ENCODE data around the gene UVRAG. TPM values are rescaled to one million over a fixed set of nuclear protein-coding genes. Genes with fewer than 3 reads are reported as not detected.

Gene UVRAG
- total RNA-seq, 1 donor from 2014 or later: 14.1 TPM

- Histone ChIP-seq H3K27me3 (ENCODE audit: control insufficient read depth in 3 of 3, insufficient read depth in 3 of 3, low read length in 3 of 3) (peaks cover 0 to 3% (median 0%) of the 10 kb centered on the region in 3 donors), H3K4me1 (ENCODE audit: control insufficient read depth in 3 of 3, insufficient read depth in 3 of 3, low read length in 3 of 3) (peaks cover 7 to 14% (median 12%) of the 10 kb centered on the region in 3 donors), H3K9me3 (ENCODE audit: control insufficient read depth in 3 of 3, low read length in 3 of 3) (no peaks in the 10 kb centered on the region), H3K36me3 (ENCODE audit: control insufficient read depth in 3 of 3, insufficient read depth in 3 of 3, low read length in 3 of 3) (no peaks in the 10 kb centered on the region), H3K27ac (ENCODE audit: low read depth, low read length) (no peak overlapping the region), H3K9ac (ENCODE audit: low read depth in 1 of 3, low read length in 3 of 3) (no peak overlapping the region), H3K4me3 (ENCODE audit: low read length in 3 of 3) (no peak overlapping the region)
Observed at GRCh38 chr11:76166314-76166713, 351.3 kb downstream of the UVRAG start.

DNA sequence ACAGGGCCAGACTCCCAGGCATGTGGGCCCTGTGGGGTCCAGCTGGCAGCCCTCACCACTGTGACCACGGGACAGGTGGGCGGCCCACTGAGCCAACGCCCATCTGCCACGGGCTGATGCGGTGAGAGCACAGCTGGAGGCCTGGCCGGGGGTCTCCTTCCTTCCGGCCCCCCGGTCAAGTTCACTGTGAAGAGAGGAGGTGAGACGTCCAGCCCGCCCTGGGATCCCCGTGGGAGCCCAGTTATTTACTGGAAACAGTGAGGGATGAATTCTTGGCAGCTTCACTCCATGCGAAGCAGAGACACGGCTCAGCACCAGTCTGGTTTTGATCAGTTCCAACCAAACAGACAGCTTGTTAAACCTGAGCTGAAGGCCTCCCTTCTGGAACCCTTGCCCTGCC lies 352.6 kb downstream of the UVRAG start:
- Histone ChIP-seq H3K9me3 (ENCODE audit: control insufficient read depth in 3 of 3, low read length in 3 of 3) (no peaks in the 10 kb centered on the region), H3K36me3 (ENCODE audit: control insufficient read depth in 3 of 3, insufficient read depth in 3 of 3, low read length in 3 of 3) (no peaks in the 10 kb centered on the region), H3K27ac (ENCODE audit: low read depth, low read length) (no peak overlapping the region), H3K4me3 (ENCODE audit: low read length in 3 of 3) (no peak overlapping the region), H3K27me3 (ENCODE audit: control insufficient read depth in 3 of 3, insufficient read depth in 3 of 3, low read length in 3 of 3) (peaks cover 0 to 3% (median 0%) of the 10 kb centered on the region in 3 donors), H3K4me1 (ENCODE audit: control insufficient read depth in 3 of 3, insufficient read depth in 3 of 3, low read length in 3 of 3) (peaks cover 0 to 2% (median under 1%) of the 10 kb centered on the region in 3 donors), H3K9ac (ENCODE audit: low read depth in 1 of 3, low read length in 3 of 3) (no peak overlapping the region)

GRCh38 chr11:76169473-76169896 lies 354.5 kb downstream of the UVRAG start:
- no peaks in the 10 kb centered on the region for H3K27me3 ChIP-seq (ENCODE audit: control insufficient read depth in 3 of 3, insufficient read depth in 3 of 3, low read length in 3 of 3)
- no peaks in the 10 kb centered on the region for H3K4me1 ChIP-seq (ENCODE audit: control insufficient read depth in 3 of 3, insufficient read depth in 3 of 3, low read length in 3 of 3)
- no peak overlapping the region for H3K9ac ChIP-seq (ENCODE audit: low read depth in 1 of 3, low read length in 3 of 3)
- H3K27ac ChIP-seq (ENCODE audit: low read depth, low read length): no peak overlapping the region
- H3K9me3 ChIP-seq (ENCODE audit: control insufficient read depth in 3 of 3, low read length in 3 of 3): no peaks in the 10 kb centered on the region
- H3K4me3 ChIP-seq (ENCODE audit: low read length in 3 of 3): no peak overlapping the region
- no peaks in the 10 kb centered on the region for H3K36me3 ChIP-seq (ENCODE audit: control insufficient read depth in 3 of 3, insufficient read depth in 3 of 3, low read length in 3 of 3)

DNA sequence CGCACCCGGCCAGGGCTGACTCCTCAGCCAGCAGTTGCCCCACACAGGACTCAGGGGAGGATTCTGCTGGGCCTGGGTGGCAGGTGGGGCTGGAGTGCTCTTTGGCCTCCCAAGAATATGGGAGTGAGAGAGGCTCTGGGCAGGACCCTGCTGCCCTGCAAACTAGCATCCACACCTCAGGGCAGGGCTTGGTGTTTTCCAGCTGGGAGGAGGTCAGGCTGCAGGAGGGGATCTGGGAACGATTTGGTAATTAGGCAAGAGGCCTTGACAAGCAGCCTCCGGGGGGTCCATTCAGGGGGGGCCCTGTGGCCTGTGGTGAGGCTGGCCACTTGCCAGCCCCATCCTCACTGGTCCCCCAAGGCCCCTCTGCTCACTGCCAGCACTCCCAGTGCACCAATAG lies 355.5 kb downstream of the UVRAG start:
- no peaks in the 10 kb centered on the region for H3K4me1 ChIP-seq (ENCODE audit: control insufficient read depth in 3 of 3, insufficient read depth in 3 of 3, low read length in 3 of 3)
- no peaks in the 10 kb centered on the region for H3K9me3 ChIP-seq (ENCODE audit: control insufficient read depth in 3 of 3, low read length in 3 of 3)
- H3K9ac ChIP-seq (ENCODE audit: low read depth in 1 of 3, low read length in 3 of 3): no peak overlapping the region
- no peaks in the 10 kb centered on the region for H3K36me3 ChIP-seq (ENCODE audit: control insufficient read depth in 3 of 3, insufficient read depth in 3 of 3, low read length in 3 of 3)
- no peak overlapping the region for H3K27ac ChIP-seq (ENCODE audit: low read depth, low read length)
- H3K27me3 ChIP-seq (ENCODE audit: control insufficient read depth in 3 of 3, insufficient read depth in 3 of 3, low read length in 3 of 3): no peaks in the 10 kb centered on the region
- H3K4me3 ChIP-seq (ENCODE audit: low read length in 3 of 3): no peak overlapping the region

- Histone ChIP-seq H3K9me3 (ENCODE audit: control insufficient read depth in 3 of 3, low read length in 3 of 3) (no peaks in the 10 kb centered on the region), H3K4me1 (ENCODE audit: control insufficient read depth in 3 of 3, insufficient read depth in 3 of 3, low read length in 3 of 3) (no peaks in the 10 kb centered on the region), H3K36me3 (ENCODE audit: control insufficient read depth in 3 of 3, insufficient read depth in 3 of 3, low read length in 3 of 3) (no peaks in the 10 kb centered on the region), H3K9ac (ENCODE audit: low read depth in 1 of 3, low read length in 3 of 3) (no peak overlapping the region), H3K27ac (ENCODE audit: low read depth, low read length) (no peak overlapping the region), H3K4me3 (ENCODE audit: low read length in 3 of 3) (no peak overlapping the region), H3K27me3 (ENCODE audit: control insufficient read depth in 3 of 3, insufficient read depth in 3 of 3, low read length in 3 of 3) (no peaks in the 10 kb centered on the region)
Observed at GRCh38 chr11:76172583-76172982, 357.6 kb downstream of the UVRAG start.

GRCh38 chr11:76173663-76174062 lies 358.7 kb downstream of the UVRAG start:
- Histone ChIP-seq H3K36me3 (ENCODE audit: control insufficient read depth in 3 of 3, insufficient read depth in 3 of 3, low read length in 3 of 3) (no peaks in the 10 kb centered on the region), H3K9me3 (ENCODE audit: control insufficient read depth in 3 of 3, low read length in 3 of 3) (no peaks in the 10 kb centered on the region), H3K27ac (ENCODE audit: low read depth, low read length) (no peak overlapping the region), H3K4me3 (ENCODE audit: low read length in 3 of 3) (no peak overlapping the region), H3K4me1 (ENCODE audit: control insufficient read depth in 3 of 3, insufficient read depth in 3 of 3, low read length in 3 of 3) (no peaks in the 10 kb centered on the region), H3K27me3 (ENCODE audit: control insufficient read depth in 3 of 3, insufficient read depth in 3 of 3, low read length in 3 of 3) (no peaks in the 10 kb centered on the region), H3K9ac (ENCODE audit: low read depth in 1 of 3, low read length in 3 of 3) (no peak overlapping the region)

DNA sequence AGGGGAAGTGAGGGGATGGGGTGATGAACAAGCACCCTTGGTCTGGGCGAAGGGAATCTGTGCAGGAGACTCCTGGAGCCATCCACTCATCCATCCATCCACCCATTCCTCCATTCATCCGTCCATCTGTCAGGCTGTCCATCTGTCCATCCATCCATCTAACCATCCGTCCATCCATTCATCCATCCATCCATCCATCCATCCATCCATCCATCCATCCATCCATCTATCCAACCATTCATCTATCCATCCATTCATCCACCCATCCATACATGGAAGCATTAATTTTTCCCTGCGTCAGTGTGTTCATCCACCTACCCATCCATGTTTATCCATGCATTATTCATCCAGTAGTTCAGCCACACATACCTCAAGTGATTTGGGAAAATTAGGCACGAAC lies 359.3 kb downstream of the UVRAG start:
- H3K36me3 ChIP-seq (ENCODE audit: control insufficient read depth in 3 of 3, insufficient read depth in 3 of 3, low read length in 3 of 3): no peaks in the 10 kb centered on the region
- H3K9me3 ChIP-seq (ENCODE audit: control insufficient read depth in 3 of 3, low read length in 3 of 3): no peaks in the 10 kb centered on the region
- no peaks in the 10 kb centered on the region for H3K27me3 ChIP-seq (ENCODE audit: control insufficient read depth in 3 of 3, insufficient read depth in 3 of 3, low read length in 3 of 3)
- no peak overlapping the region for H3K4me3 ChIP-seq (ENCODE audit: low read length in 3 of 3)
- no peak overlapping the region for H3K27ac ChIP-seq (ENCODE audit: low read depth, low read length)
- H3K9ac ChIP-seq (ENCODE audit: low read depth in 1 of 3, low read length in 3 of 3): no peak overlapping the region
- H3K4me1 ChIP-seq (ENCODE audit: control insufficient read depth in 3 of 3, insufficient read depth in 3 of 3, low read length in 3 of 3): no peaks in the 10 kb centered on the region

- Histone ChIP-seq H3K4me1 (ENCODE audit: control insufficient read depth in 3 of 3, insufficient read depth in 3 of 3, low read length in 3 of 3) (no peaks in the 10 kb centered on the region), H3K9ac (ENCODE audit: low read depth in 1 of 3, low read length in 3 of 3) (no peak overlapping the region), H3K27ac (ENCODE audit: low read depth, low read length) (no peak overlapping the region), H3K27me3 (ENCODE audit: control insufficient read depth in 3 of 3, insufficient read depth in 3 of 3, low read length in 3 of 3) (no peaks in the 10 kb centered on the region), H3K36me3 (ENCODE audit: control insufficient read depth in 3 of 3, insufficient read depth in 3 of 3, low read length in 3 of 3) (no peaks in the 10 kb centered on the region), H3K9me3 (ENCODE audit: control insufficient read depth in 3 of 3, low read length in 3 of 3) (no peaks in the 10 kb centered on the region), H3K4me3 (ENCODE audit: low read length in 3 of 3) (no peak overlapping the region)
Observed at GRCh38 chr11:76175783-76176182, 360.8 kb downstream of the UVRAG start.

- H3K4me3 ChIP-seq (ENCODE audit: low read length in 3 of 3): no peak overlapping the region
- H3K27ac ChIP-seq (ENCODE audit: low read depth, low read length): no peak overlapping the region
- no peaks in the 10 kb centered on the region for H3K27me3 ChIP-seq (ENCODE audit: control insufficient read depth in 3 of 3, insufficient read depth in 3 of 3, low read length in 3 of 3)
- H3K36me3 ChIP-seq (ENCODE audit: control insufficient read depth in 3 of 3, insufficient read depth in 3 of 3, low read length in 3 of 3): no peaks in the 10 kb centered on the region
- H3K4me1 ChIP-seq (ENCODE audit: control insufficient read depth in 3 of 3, insufficient read depth in 3 of 3, low read length in 3 of 3): no peaks in the 10 kb centered on the region
- no peak overlapping the region for H3K9ac ChIP-seq (ENCODE audit: low read depth in 1 of 3, low read length in 3 of 3)
- H3K9me3 ChIP-seq (ENCODE audit: control insufficient read depth in 3 of 3, low read length in 3 of 3): no peaks in the 10 kb centered on the region
Observed at GRCh38 chr11:76176463-76176862, 361.5 kb downstream of the UVRAG start.

GRCh38 chr11:76177250-76177686 lies 362.3 kb downstream of the UVRAG start:
- Histone ChIP-seq H3K27ac (ENCODE audit: low read depth, low read length) (no peak overlapping the region), H3K9me3 (ENCODE audit: control insufficient read depth in 3 of 3, low read length in 3 of 3) (no peaks in the 10 kb centered on the region), H3K27me3 (ENCODE audit: control insufficient read depth in 3 of 3, insufficient read depth in 3 of 3, low read length in 3 of 3) (no peaks in the 10 kb centered on the region), H3K4me1 (ENCODE audit: control insufficient read depth in 3 of 3, insufficient read depth in 3 of 3, low read length in 3 of 3) (no peaks in the 10 kb centered on the region), H3K9ac (ENCODE audit: low read depth in 1 of 3, low read length in 3 of 3) (no peak overlapping the region), H3K4me3 (ENCODE audit: low read length in 3 of 3) (no peak overlapping the region), H3K36me3 (ENCODE audit: control insufficient read depth in 3 of 3, insufficient read depth in 3 of 3, low read length in 3 of 3) (no peaks in the 10 kb centered on the region)

DNA sequence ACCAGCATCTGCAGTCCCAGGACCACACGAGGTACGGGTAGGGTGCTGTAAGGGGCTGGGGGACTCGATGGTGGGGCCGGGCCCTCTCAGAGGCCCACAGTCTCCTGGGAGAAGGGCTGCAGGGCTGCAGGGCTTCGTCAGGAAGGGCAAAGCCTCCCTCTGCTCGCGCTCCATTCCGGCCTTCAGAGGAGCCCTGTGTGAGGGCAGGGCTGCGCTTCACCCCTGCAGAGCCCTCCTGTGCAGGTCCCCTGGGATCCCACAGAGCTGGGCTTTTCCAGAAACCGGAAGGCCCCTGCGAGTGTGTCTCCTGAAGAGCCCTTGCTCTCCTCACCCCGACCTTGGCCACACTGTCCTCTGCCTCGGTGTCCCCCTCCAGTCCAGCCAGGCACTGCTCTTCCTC lies 364.1 kb downstream of the UVRAG start:
- Histone ChIP-seq H3K9me3 (ENCODE audit: control insufficient read depth in 3 of 3, low read length in 3 of 3) (no peaks in the 10 kb centered on the region), H3K27me3 (ENCODE audit: control insufficient read depth in 3 of 3, insufficient read depth in 3 of 3, low read length in 3 of 3) (no peaks in the 10 kb centered on the region), H3K36me3 (ENCODE audit: control insufficient read depth in 3 of 3, insufficient read depth in 3 of 3, low read length in 3 of 3) (no peaks in the 10 kb centered on the region), H3K9ac (ENCODE audit: low read depth in 1 of 3, low read length in 3 of 3) (no peak overlapping the region), H3K4me1 (ENCODE audit: control insufficient read depth in 3 of 3, insufficient read depth in 3 of 3, low read length in 3 of 3) (peaks cover 1 to 4% (median 4%) of the 10 kb centered on the region in 3 donors), H3K4me3 (ENCODE audit: low read length in 3 of 3) (no peak overlapping the region), H3K27ac (ENCODE audit: low read depth, low read length) (no peak overlapping the region)

Measured in skeletal muscle tissue (tissue), 4 donors.